HG03025 (cell line): ENCODE results near the gene MTF2.
"Not testable (repeated sequence)": the region's sequence is repeated elsewhere in the genome, so short reads cannot be mapped to it uniquely, and the experiment has no call there.

Source experiments
- ATAC-seq: cut with Tn5 transposase; IDR thresholded peaks from one replicate; pipeline ENCODE4 v1.9.1; 2021; ENCODE audit warnings: mild to moderate bottlenecking, moderate library complexity; ENCODE audit not compliant: unreplicated experiment, low FRiP score

The MTF2 gene

DNA sequence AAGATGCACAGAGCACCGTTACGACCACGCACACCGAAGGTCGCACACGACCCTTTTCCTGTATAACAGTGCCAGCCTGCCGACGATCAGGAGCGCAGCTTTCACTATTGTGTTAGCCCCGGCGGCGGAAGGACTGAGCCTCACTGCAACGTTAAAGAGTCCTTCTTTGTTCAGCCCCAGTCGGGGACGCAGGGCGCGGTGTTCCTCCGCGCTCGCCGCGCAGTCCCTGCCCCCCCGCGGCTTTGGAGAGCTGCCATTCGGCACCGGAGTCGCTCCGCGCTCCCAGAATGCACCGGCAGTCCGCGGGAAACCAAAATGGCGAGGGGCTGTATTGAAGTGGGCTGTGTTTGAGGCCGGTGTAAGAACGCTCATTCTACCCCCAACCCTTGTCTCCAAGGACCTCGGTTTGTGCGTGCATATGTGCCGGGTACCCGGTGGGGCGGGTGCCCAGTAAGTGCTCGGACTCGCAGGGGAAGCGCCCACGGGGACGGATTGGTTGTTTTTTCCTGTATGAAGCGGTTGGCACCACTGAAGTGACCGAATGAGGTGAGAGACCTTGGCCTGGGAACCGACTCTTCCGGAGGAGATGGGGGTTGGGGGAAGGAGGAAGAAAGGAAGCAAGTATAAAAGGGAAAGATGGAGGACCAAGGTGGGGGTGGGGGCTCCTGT, at the start of gene MTF2:
Gene MTF2 (plus strand): TSS at position 298 of the 669 bp plus-strand sequence. CDS start 244 bp downstream, at position 542.
- peak; percentile 71 for ATAC-seq

DNA sequence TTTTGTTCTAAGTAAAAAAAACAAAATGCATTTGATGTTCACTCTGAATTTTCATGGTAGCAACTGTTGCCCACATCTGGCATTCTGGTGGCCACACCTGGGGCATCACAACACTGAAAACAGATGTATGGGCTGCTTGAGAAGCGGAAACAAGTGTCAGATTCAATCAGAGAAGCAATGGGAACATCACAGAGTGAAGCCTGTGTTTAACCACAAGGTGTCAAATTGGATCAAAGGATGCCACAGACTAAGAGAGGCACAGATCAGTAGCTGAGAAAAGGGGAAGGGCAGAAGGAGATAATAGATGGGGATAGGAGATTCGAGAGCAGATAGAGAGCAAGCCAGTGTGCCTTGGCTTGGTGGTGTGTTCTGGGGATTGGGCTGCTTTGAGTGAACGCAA, 49.8 kb upstream of the MTF2 start:
- ATAC-seq: no peak

DNA sequence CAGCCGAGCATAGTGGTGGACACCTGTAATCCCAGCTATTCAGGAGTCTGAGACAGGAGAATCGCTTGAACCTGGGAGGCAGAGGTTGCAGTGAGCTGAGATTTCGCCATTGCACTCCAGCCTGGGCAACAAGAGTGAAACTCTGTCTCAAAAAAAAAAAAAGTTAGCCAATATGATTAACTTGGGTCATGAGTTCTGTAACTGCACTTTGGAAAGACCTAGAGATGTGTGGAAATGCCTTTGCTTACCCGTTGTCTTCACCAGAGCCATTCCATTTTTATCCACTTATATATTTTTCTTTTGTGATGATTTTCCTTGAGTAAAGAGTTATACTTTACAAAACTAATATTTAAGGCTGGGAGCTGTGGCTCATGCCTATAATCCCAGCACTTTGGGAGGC, 48.9 kb upstream of the MTF2 start:
- ATAC-seq: not testable (repeated sequence)

GRCh38 chr1:93031711-93032110, 47.4 kb upstream of the MTF2 start:
- ATAC-seq: no peak

DNA sequence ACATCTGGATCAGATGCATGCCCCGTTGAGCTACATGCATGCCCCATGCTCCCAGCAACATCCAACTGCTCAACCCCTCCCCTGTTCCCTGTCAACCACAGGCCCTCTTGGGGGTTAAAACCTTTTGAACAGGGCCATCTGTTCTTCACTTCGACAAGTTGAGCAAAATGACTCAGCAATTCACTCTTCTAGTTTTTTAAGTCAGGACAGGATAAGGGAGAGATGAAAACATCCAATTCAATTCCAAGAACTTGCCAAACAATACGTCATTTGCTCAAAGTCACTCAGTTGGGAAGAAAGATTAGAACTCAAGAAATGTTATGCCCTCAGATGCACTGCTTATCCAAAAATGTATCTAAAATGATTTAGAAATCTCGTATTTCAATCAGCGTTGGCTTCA, 46.1 kb upstream of the MTF2 start:
- ATAC-seq: no peak

GRCh38 chr1:93033785-93034184, 45.3 kb upstream of the MTF2 start:
- peak; percentile 91 for ATAC-seq

DNA sequence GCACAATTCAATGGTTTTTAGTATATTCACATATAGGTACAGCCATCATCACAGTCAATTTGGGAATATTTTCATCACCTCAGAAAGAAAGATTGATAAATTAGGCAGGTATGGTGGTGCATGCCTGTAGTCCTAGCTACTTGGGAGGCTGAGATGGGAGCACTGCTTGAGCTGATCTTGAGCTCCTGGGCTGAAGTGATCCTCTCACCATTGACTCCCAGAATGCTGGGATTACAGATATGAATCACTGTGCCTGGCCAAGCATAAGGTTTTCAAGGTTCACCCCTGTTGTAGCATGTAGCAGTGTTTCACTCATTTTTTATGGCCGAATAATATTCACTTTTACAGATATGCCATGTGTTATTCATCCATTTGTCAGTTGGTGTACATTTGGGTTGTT, 44.7 kb upstream of the MTF2 start:
- no peak for ATAC-seq

DNA sequence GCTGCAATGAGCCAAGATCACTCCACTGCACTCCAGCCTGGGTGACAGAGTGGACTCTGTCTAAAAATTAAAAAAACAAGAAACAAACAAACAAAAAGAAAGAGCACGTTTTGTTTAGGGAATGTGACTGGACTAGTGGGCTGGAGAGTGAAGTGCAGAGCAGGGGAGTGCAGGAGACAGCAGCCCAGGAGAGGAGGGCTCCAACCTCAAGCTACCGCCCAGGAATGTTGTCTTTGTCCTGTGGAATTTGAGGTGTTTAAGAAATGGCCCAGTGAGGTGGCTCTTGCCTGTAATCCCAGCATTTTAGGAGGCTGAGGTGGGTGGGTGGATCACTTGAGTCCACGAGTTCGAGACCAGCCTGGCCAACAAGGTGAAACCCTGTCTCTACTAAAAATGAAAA, 42.4 kb upstream of the MTF2 start:
- no peak for ATAC-seq

GRCh38 chr1:93042187-93043056, 36.7 kb upstream of the MTF2 start:
- peak; percentile 85 for ATAC-seq

- ATAC-seq: no peak
These were observed 36.0 kb upstream of the MTF2 start for GRCh38 chr1:93043057-93043557.

- no peak for ATAC-seq
These were observed 31.5 kb upstream of the MTF2 start for GRCh38 chr1:93047618-93048017.

- ATAC-seq: no peak
These were observed 27.1 kb upstream of the MTF2 start for GRCh38 chr1:93051961-93052360.

GRCh38 chr1:93056214-93056613, 22.9 kb upstream of the MTF2 start:
- ATAC-seq: no peak

- no peak for ATAC-seq
These were observed 22.4 kb upstream of the MTF2 start for GRCh38 chr1:93056649-93057048.

GRCh38 chr1:93061895-93062792, 16.9 kb upstream of the MTF2 start:
- no peak for ATAC-seq

GRCh38 chr1:93076268-93076667, 2.8 kb upstream of the MTF2 start:
- ATAC-seq: no peak

- ATAC-seq: no peak
These were observed 880 bp upstream of the MTF2 start for GRCh38 chr1:93078203-93078602.

- no peak for ATAC-seq
These were observed 471 bp upstream of the MTF2 start for GRCh38 chr1:93078638-93078985.

- no peak for ATAC-seq
These were observed 630 bp downstream of the MTF2 start for GRCh38 chr1:93079685-93080141.

DNA sequence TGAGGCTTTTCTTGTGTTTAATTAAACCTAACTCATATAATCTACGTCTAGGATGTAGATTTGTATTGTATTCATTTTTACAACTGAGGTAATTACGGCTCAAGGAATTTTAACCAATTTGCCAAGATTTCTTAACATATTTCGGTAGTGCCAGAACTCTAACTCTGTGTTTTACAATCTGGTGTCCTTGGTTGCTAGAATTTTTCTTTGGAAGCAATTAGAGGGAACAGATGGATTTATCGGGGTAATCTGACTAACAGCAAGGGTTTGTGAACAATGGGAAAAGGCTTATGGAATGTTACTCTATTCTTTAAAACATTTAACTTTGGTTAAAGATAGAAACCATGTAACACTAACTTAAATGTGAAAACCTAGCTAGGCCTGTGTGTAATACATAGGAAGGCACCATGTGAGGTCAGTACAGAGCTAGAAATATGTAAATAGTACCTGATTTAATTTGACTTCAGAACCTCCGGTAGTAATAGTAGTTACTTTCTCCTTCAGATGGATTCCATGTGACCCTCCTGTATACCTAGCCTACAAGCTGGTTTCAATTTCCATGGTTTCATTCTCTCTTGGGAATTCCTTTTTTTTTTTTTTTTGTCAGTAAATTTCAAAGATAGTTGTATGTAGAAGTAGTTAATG, 1.2 kb downstream of the MTF2 start:
- ATAC-seq: peak; percentile 54
